Measurements from ENCODE around the gene OSBPL10. TPM values are rescaled to one million over a fixed set of nuclear protein-coding genes. Genes with fewer than 3 reads are reported as not detected.

Gene OSBPL10
- total RNA-seq, 4 donors from 2014 or later: 18.6 to 33.6 (median 28.8) TPM

DNA sequence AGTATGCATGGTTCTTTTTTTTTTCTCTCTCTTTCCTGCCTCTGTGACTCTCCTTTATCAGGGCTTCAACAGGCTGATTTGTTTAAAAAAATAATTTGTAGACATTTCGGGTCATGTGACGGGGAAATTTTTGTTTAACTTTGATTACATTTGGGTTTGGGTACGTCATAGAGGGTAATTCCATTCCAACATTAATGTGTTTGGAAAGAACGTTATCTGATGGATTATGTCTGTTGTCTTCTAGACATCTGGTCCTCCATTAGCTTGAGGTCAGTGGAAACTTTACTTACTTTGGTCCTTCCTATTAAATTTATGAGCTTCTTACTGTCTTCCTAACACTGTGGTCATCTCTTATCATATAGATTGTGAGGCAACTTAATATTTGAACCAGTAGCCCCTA is 367.4 kb downstream of the OSBPL10 start:
- no peak for TF ChIP-seq POLR2A (IDR thresholded peaks at IDR 0.05)
- TF ChIP-seq, protein P1, sequence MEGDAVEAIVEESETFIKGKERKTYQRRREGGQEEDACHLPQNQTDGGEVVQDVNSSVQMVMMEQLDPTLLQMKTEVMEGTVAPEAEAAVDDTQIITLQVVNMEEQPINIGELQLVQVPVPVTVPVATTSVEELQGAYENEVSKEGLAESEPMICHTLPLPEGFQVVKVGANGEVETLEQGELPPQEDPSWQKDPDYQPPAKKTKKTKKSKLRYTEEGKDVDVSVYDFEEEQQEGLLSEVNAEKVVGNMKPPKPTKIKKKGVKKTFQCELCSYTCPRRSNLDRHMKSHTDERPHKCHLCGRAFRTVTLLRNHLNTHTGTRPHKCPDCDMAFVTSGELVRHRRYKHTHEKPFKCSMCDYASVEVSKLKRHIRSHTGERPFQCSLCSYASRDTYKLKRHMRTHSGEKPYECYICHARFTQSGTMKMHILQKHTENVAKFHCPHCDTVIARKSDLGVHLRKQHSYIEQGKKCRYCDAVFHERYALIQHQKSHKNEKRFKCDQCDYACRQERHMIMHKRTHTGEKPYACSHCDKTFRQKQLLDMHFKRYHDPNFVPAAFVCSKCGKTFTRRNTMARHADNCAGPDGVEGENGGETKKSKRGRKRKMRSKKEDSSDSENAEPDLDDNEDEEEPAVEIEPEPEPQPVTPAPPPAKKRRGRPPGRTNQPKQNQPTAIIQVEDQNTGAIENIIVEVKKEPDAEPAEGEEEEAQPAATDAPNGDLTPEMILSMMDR (IDR thresholded peaks at IDR 0.05): no peak
- Histone ChIP-seq H3K27me3 (no peaks in the 10 kb centered on the region), H3K36me3 (no peaks in the 10 kb centered on the region), H3K9me3 (no peaks in the 10 kb centered on the region), H3K4me3 (replicated peaks in 1 of 3) (no peak overlapping the region), H3K27ac (no peak overlapping the region), H3K4me1 (no peaks in the 10 kb centered on the region)
- DNase-seq: no peak
- intact Hi-C loops (cut with DNase I): loop anchor here (5.0 kb wide), 1 partner anchor 154 kb away; no protein-coding TSS in a partner anchor
- WGBS, 2 donors: 97% methylated on average over 4 of the region's 4 CpGs

DNA sequence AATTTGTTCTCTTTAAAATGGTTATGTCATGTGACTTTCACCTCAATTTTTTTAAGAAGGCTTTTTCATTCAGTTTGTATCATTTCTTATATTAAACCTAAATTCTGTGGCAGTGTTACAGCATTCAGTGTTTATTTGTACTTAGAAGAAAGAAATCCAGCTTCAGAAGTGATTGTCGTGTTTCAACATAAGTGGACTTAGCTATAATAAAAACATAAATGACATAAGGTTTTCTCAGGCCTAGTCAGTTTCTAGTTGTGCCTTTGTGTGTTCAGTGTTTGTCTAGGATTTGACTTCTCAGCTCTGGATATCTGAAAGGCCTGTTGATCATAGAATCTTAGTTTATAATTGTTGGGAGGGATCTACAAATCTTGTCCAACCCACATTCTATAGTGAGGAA is 367.9 kb downstream of the OSBPL10 start:
- intact Hi-C loops (cut with DNase I): loop anchor here (5.0 kb wide), 1 partner anchor 154 kb away; no protein-coding TSS in a partner anchor
- no peak for TF ChIP-seq POLR2A (IDR thresholded peaks at IDR 0.05)

More for the DNA sequence above, 367.9 kb downstream of the OSBPL10 start:
- no peak for DNase-seq
- H3K9me3 ChIP-seq: no peaks in the 10 kb centered on the region
- H3K27me3 ChIP-seq: no peaks in the 10 kb centered on the region
- no peak overlapping the region for H3K27ac ChIP-seq
- H3K4me3 ChIP-seq (replicated peaks in 1 of 3): no peak overlapping the region
- no peaks in the 10 kb centered on the region for H3K4me1 ChIP-seq
- WGBS, 2 donors: 73 to 74% methylated on average over 1 of the region's 1 CpG
- H3K36me3 ChIP-seq: no peaks in the 10 kb centered on the region

Other genes starting within 250 kb of the OSBPL10 start
- gene ZNF860, start 488 bp upstream of the OSBPL10 start, total RNA-seq: 1 to 10 TPM in 3 of 4 donors, under 1 TPM in 1; 0.67 to 1.6 (median 1.4) TPM
- 100 to 1,000 TPM in 2 of 4 donors, 10 to 100 TPM in 2; 66.4 to 137 (median 104) TPM for gene GPD1L, start 125.4 kb upstream of the OSBPL10 start, total RNA-seq